Measurements from ENCODE around the gene BPGM. TPM values are rescaled to one million over a fixed set of nuclear protein-coding genes. Genes with fewer than 3 reads are reported as not detected.

BPGM gene
- total and polyA plus RNA-seq, 2 experiments from 2014 or later: 25.0 to 25.7 TPM

GRCh38 chr7:134629445-134629844 lies 17.2 kb upstream of the BPGM start:
- peaks cover 23% of the 10 kb centered on the region for H3K27me3 ChIP-seq
- H4K20me1 ChIP-seq (ENCODE audit: insufficient read depth, poor library complexity, severe bottlenecking): no peaks in the 10 kb centered on the region
- H3K79me2 ChIP-seq: no peaks in the 10 kb centered on the region
- no peak for DNase-seq (ENCODE audit: low spot score)
- no peak overlapping the region for H3K27ac ChIP-seq
- no peaks in the 10 kb centered on the region for H3K9me2 ChIP-seq (replicated peaks; ENCODE audit: insufficient read depth)
- no peak overlapping the region for H2AFZ ChIP-seq
- no peak overlapping the region for H3K4me3 ChIP-seq
- H3K36me3 ChIP-seq (replicated peaks; ENCODE audit: insufficient read depth, low read depth): no peaks in the 10 kb centered on the region
- H3K4me1 ChIP-seq (ENCODE audit: insufficient read depth): no peaks in the 10 kb centered on the region
- TF ChIP-seq EZH2 (IDR thresholded peaks at IDR 0.05; ENCODE audit: borderline replicate concordance) (no peak), EZH2phosphoT487 (IDR thresholded peaks at IDR 0.05; ENCODE audit: low read depth, severe bottlenecking, unreplicated experiment) (no peak), CTCF (IDR thresholded peaks at IDR 0.05; ENCODE audit: poor library complexity) (no peak)
- H3K9me3 ChIP-seq (ENCODE audit: low read depth): no peaks in the 10 kb centered on the region
- no peak overlapping the region for H3K4me2 ChIP-seq

GRCh38 chr7:134630237-134630636 lies 16.4 kb upstream of the BPGM start:
- no peaks in the 10 kb centered on the region for H3K9me3 ChIP-seq (ENCODE audit: low read depth)
- TF ChIP-seq EZH2phosphoT487 (IDR thresholded peaks at IDR 0.05; ENCODE audit: low read depth, severe bottlenecking, unreplicated experiment) (no peak), CTCF (IDR thresholded peaks at IDR 0.05; ENCODE audit: poor library complexity) (no peak), EZH2 (IDR thresholded peaks at IDR 0.05; ENCODE audit: borderline replicate concordance) (no peak)
- no peaks in the 10 kb centered on the region for H3K9me2 ChIP-seq (replicated peaks; ENCODE audit: insufficient read depth)
- H2AFZ ChIP-seq: no peak overlapping the region
- peaks cover 17% of the 10 kb centered on the region for H3K27me3 ChIP-seq
- H3K4me2 ChIP-seq: no peak overlapping the region
- no peak overlapping the region for H3K4me3 ChIP-seq
- no peaks in the 10 kb centered on the region for H4K20me1 ChIP-seq (ENCODE audit: insufficient read depth, poor library complexity, severe bottlenecking)
- H3K27ac ChIP-seq: no peak overlapping the region
- no peaks in the 10 kb centered on the region for H3K79me2 ChIP-seq
- no peak for DNase-seq (ENCODE audit: low spot score)
- WGBS (ENCODE audit: low lambda C conversion rate, missing lambda C conversion rate): 73% methylated on average over 1 of the region's 1 CpG
- no peaks in the 10 kb centered on the region for H3K36me3 ChIP-seq (replicated peaks; ENCODE audit: insufficient read depth, low read depth)
- H3K4me1 ChIP-seq (ENCODE audit: insufficient read depth): no peaks in the 10 kb centered on the region

GRCh38 chr7:134630893-134631292 lies 15.8 kb upstream of the BPGM start:
- Histone ChIP-seq H2AFZ (no peak overlapping the region), H3K27me3 (peaks cover 14% of the 10 kb centered on the region), H3K36me3 (replicated peaks; ENCODE audit: insufficient read depth, low read depth) (no peaks in the 10 kb centered on the region), H3K4me1 (ENCODE audit: insufficient read depth) (no peaks in the 10 kb centered on the region), H3K9me2 (replicated peaks; ENCODE audit: insufficient read depth) (no peaks in the 10 kb centered on the region), H3K9me3 (ENCODE audit: low read depth) (no peaks in the 10 kb centered on the region), H3K4me2 (no peak overlapping the region), H4K20me1 (ENCODE audit: insufficient read depth, poor library complexity, severe bottlenecking) (no peaks in the 10 kb centered on the region), H3K4me3 (no peak overlapping the region), H3K79me2 (no peaks in the 10 kb centered on the region), H3K27ac (no peak overlapping the region)
- DNase-seq (ENCODE audit: low spot score): no peak
- no peak for TF ChIP-seq EZH2phosphoT487 (IDR thresholded peaks at IDR 0.05; ENCODE audit: low read depth, severe bottlenecking, unreplicated experiment)
- TF ChIP-seq EZH2 (IDR thresholded peaks at IDR 0.05; ENCODE audit: borderline replicate concordance): no peak
- TF ChIP-seq CTCF (IDR thresholded peaks at IDR 0.05; ENCODE audit: poor library complexity): no peak

GRCh38 chr7:134632052-134632451 lies 14.6 kb upstream of the BPGM start:
- Histone ChIP-seq H4K20me1 (ENCODE audit: insufficient read depth, poor library complexity, severe bottlenecking) (no peaks in the 10 kb centered on the region), H2AFZ (no peak overlapping the region), H3K9me2 (replicated peaks; ENCODE audit: insufficient read depth) (no peaks in the 10 kb centered on the region), H3K4me2 (no peak overlapping the region), H3K4me3 (no peak overlapping the region), H3K9me3 (ENCODE audit: low read depth) (no peaks in the 10 kb centered on the region), H3K36me3 (replicated peaks; ENCODE audit: insufficient read depth, low read depth) (no peaks in the 10 kb centered on the region), H3K27ac (no peak overlapping the region), H3K27me3 (peaks cover 4% of the 10 kb centered on the region), H3K79me2 (no peaks in the 10 kb centered on the region), H3K4me1 (ENCODE audit: insufficient read depth) (no peaks in the 10 kb centered on the region)
- DNase-seq (ENCODE audit: low spot score): no peak
- TF ChIP-seq EZH2 (IDR thresholded peaks at IDR 0.05; ENCODE audit: borderline replicate concordance): no peak
- no peak for TF ChIP-seq EZH2phosphoT487 (IDR thresholded peaks at IDR 0.05; ENCODE audit: low read depth, severe bottlenecking, unreplicated experiment)
- TF ChIP-seq CTCF (IDR thresholded peaks at IDR 0.05; ENCODE audit: poor library complexity): no peak

Measured in hepatocyte (in vitro differentiated cells).